COLO668 (cell line): ENCODE measurements around the gene GLB1L2.

Source experiments
- DNase-seq: peaks from one replicate; lab custom pipeline; 2025; ENCODE audit not compliant: unreplicated experiment; lab: John Stamatoyannopoulos, UW

GLB1L2 gene

GRCh38 chr11:134401825-134402809 lies 70.3 kb downstream of the GLB1L2 start:
- DNase-seq, result no peak

GRCh38 chr11:134402910-134403309 lies 71.1 kb downstream of the GLB1L2 start:
- no peak for DNase-seq

GRCh38 chr11:134404575-134405341 lies 73.0 kb downstream of the GLB1L2 start:
- no peak for DNase-seq

- no peak for DNase-seq
Observed at GRCh38 chr11:134405436-134405835, 73.6 kb downstream of the GLB1L2 start.

- no peak for DNase-seq
Observed at GRCh38 chr11:134405841-134406240, 74.1 kb downstream of the GLB1L2 start.

GRCh38 chr11:134406264-134407185 lies 74.7 kb downstream of the GLB1L2 start:
- DNase-seq, result no peak

GRCh38 chr11:134407321-134407828 lies 75.6 kb downstream of the GLB1L2 start:
- no peak for DNase-seq

GRCh38 chr11:134407923-134408322 lies 76.1 kb downstream of the GLB1L2 start:
- no peak for DNase-seq

GRCh38 chr11:134409552-134410429 lies 78.0 kb downstream of the GLB1L2 start:
- DNase-seq, result no peak

- no peak for DNase-seq
Observed at GRCh38 chr11:134410766-134411165, 79.0 kb downstream of the GLB1L2 start.

GRCh38 chr11:134412203-134413042 lies 80.6 kb downstream of the GLB1L2 start, which contains the start of gene B3GAT1:
TSS of gene B3GAT1 (minus strand) at chr11:134412242. CDS start at chr11:134387659, 24,583 bp downstream.
- DNase-seq, result peak; percentile 39

GRCh38 chr11:134413043-134413825 lies 81.4 kb downstream of the GLB1L2 start:
- no peak for DNase-seq

GRCh38 chr11:134413826-134414731 lies 82.3 kb downstream of the GLB1L2 start:
- no peak for DNase-seq

GRCh38 chr11:134414766-134415765 lies 83.3 kb downstream of the GLB1L2 start:
- no peak for DNase-seq

GRCh38 chr11:134416726-134417125 lies 84.9 kb downstream of the GLB1L2 start:
- DNase-seq, result no peak
